DMS79 treated with DMSO at 0.1 percent for 48 hours (cell line): ENCODE results near the gene ZNF469.
A peak's percentile ranks its signal among the peaks of the same experiment; 100 is the strongest.

Source experiments
- DNase-seq: peaks from one replicate; lab custom pipeline; 2025; lab: John Stamatoyannopoulos, UW

Gene ZNF469

GRCh38 chr16:88411951-88412576 lies 29.3 kb downstream of the ZNF469 start:
- DNase-seq, result no peak

- DNase-seq, result no peak
Measured at GRCh38 chr16:88412766-88413165, 30.0 kb downstream of the ZNF469 start.

- no peak for DNase-seq
Measured at GRCh38 chr16:88413231-88413630, 30.5 kb downstream of the ZNF469 start.

- no peak for DNase-seq
Measured at GRCh38 chr16:88413631-88414030, 30.9 kb downstream of the ZNF469 start.

GRCh38 chr16:88414521-88415380 lies 32.0 kb downstream of the ZNF469 start:
- DNase-seq, result no peak

GRCh38 chr16:88415381-88415705 lies 32.6 kb downstream of the ZNF469 start:
- DNase-seq, result no peak

GRCh38 chr16:88415713-88416323 lies 33.1 kb downstream of the ZNF469 start:
- peak; percentile 6 for DNase-seq

- DNase-seq, result no peak
Measured at GRCh38 chr16:88416686-88417085, 33.9 kb downstream of the ZNF469 start.

GRCh38 chr16:88417684-88418476 lies 35.1 kb downstream of the ZNF469 start:
- DNase-seq, result no peak

- DNase-seq, result no peak
Measured at GRCh38 chr16:88418869-88419268, 36.1 kb downstream of the ZNF469 start.

GRCh38 chr16:88419790-88420189 lies 37.0 kb downstream of the ZNF469 start:
- DNase-seq, result no peak

- no peak for DNase-seq
Measured at GRCh38 chr16:88420496-88420895, 37.7 kb downstream of the ZNF469 start.

GRCh38 chr16:88421301-88421700 lies 38.5 kb downstream of the ZNF469 start:
- no peak for DNase-seq

- DNase-seq, result no peak
Measured at GRCh38 chr16:88421871-88422433, 39.2 kb downstream of the ZNF469 start.

- DNase-seq, result no peak
Measured at GRCh38 chr16:88422733-88423447, 40.1 kb downstream of the ZNF469 start.

GRCh38 chr16:88423448-88423850 lies 40.7 kb downstream of the ZNF469 start:
- DNase-seq, result no peak

GRCh38 chr16:88424587-88425235 lies 42.0 kb downstream of the ZNF469 start:
- no peak for DNase-seq

GRCh38 chr16:88426018-88426417 lies 43.3 kb downstream of the ZNF469 start:
- no peak for DNase-seq

- no peak for DNase-seq
Measured at GRCh38 chr16:88427376-88427775, 44.6 kb downstream of the ZNF469 start.

GRCh38 chr16:88428156-88428555 lies 45.4 kb downstream of the ZNF469 start:
- no peak for DNase-seq
